HEK293 (cell line): ENCODE results near the gene TMEM19.
A peak's percentile ranks its signal among the peaks of the same experiment; 100 is the strongest.

Source experiments
- CTCF ChIA-PET: fragments of 350-600 bp; formaldehyde crosslinking; extraction: SDS; loops from one replicate; lab custom pipeline; 2021; ENCODE audit warnings: antibody characterized with exemption; lab: Yijun Ruan, JAX
- POLR2A ChIA-PET: fragments of 300-600 bp; formaldehyde crosslinking; extraction: SDS; loops from one replicate; lab custom pipeline; 2020; ENCODE audit warnings: antibody characterized with exemption, inconsistent platforms; lab: Yijun Ruan, JAX
- H3K27ac ChIP-seq: fragments of 200-500 bp; sonication (Bioruptor generic); 2 replicates; pipeline ENCODE4 v1.5.1; 2014; ENCODE audit warnings: low read depth, low read length, control low read depth, inconsistent platforms; ENCODE audit errors: extremely low read depth
- H3K36me3 ChIP-seq, 2 experiments: fragments of 200-500 bp in 1 of 2; sonication (Bioruptor generic) in 1 of 2; 1 replicate in 1 of 2; 2 replicates in 1 of 2; pipeline ENCODE4 v1.5.1; 2014 to 2017; ENCODE audit warnings: inconsistent platforms in 2 of 2, low read length in 2 of 2; ENCODE audit not compliant: control insufficient read depth in 2 of 2, insufficient read depth in 1 of 2
- H3K4me1 ChIP-seq: fragments of 200-500 bp; sonication (Bioruptor generic); 2 replicates; pipeline ENCODE4 v1.5.1; 2014; ENCODE audit warnings: mild to moderate bottlenecking, low read length, inconsistent platforms; ENCODE audit not compliant: control insufficient read depth, insufficient read depth
- H3K4me3 ChIP-seq: 2 replicates; pipeline ENCODE4 v1.5.1; 2011; ENCODE audit warnings: low read depth, mild to moderate bottlenecking, control low read depth, low read length, moderate library complexity
- H3K9me3 ChIP-seq: fragments of 200-500 bp; sonication (Bioruptor generic); 2 replicates; pipeline ENCODE4 v1.5.1; 2014; ENCODE audit warnings: low read depth, low read length, inconsistent platforms; ENCODE audit not compliant: control insufficient read depth, insufficient read depth
- CTCF ChIP-seq: fragments of 450-650 bp; formaldehyde crosslinking; IDR thresholded peaks from 2 replicates; pipeline ENCODE4 v1.5.1; 2016; ENCODE audit warnings: missing biosample characterization, missing genetic modification characterization
- GFI1B ChIP-seq: fragments of 450-650 bp; formaldehyde crosslinking; IDR thresholded peaks from 2 replicates; pipeline ENCODE4 v1.5.1; 2016; ENCODE audit warnings: missing biosample characterization, missing genetic modification characterization
- GLI4 ChIP-seq: fragments of 450-650 bp; formaldehyde crosslinking; IDR thresholded peaks from 2 replicates; pipeline ENCODE4 v1.5.1; 2016; ENCODE audit warnings: missing biosample characterization, missing genetic modification characterization
- KLF17 ChIP-seq: fragments of 450-650 bp; formaldehyde crosslinking; IDR thresholded peaks from 2 replicates; pipeline ENCODE4 v1.5.1; 2016; ENCODE audit warnings: missing biosample characterization, missing genetic modification characterization
- OVOL3 ChIP-seq: fragments of 450-650 bp; formaldehyde crosslinking; IDR thresholded peaks from 2 replicates; pipeline ENCODE4 v1.5.1; 2016; ENCODE audit warnings: missing biosample characterization, missing genetic modification characterization
- SP3 ChIP-seq: fragments of 450-650 bp; formaldehyde crosslinking; IDR thresholded peaks from 2 replicates; pipeline ENCODE4 v1.5.1; 2016; ENCODE audit warnings: missing biosample characterization, missing genetic modification characterization
- TSHZ1 ChIP-seq: fragments of 450-650 bp; formaldehyde crosslinking; IDR thresholded peaks from 2 replicates; pipeline ENCODE4 v1.5.1; 2016; ENCODE audit warnings: missing biosample characterization, missing genetic modification characterization, borderline replicate concordance
- YY1 ChIP-seq: fragments of 450-650 bp; formaldehyde crosslinking; IDR thresholded peaks from 2 replicates; pipeline ENCODE4 v1.5.1; 2018; ENCODE audit warnings: missing biosample characterization, missing genetic modification characterization
- ZBTB10 ChIP-seq: fragments of 450-650 bp; formaldehyde crosslinking; IDR thresholded peaks from 2 replicates; pipeline ENCODE4 v1.5.1; 2016; ENCODE audit warnings: missing biosample characterization, missing genetic modification characterization
- ZBTB11 ChIP-seq: fragments of 450-650 bp; formaldehyde crosslinking; conservative IDR thresholded peaks from 2 replicates; pipeline ENCODE4 v1.5.1; 2016; ENCODE audit warnings: low read depth, missing biosample characterization, missing genetic modification characterization
- ZFP37 ChIP-seq: fragments of 450-650 bp; formaldehyde crosslinking; IDR thresholded peaks from 2 replicates; pipeline ENCODE4 v1.5.1; 2016; ENCODE audit warnings: missing biosample characterization, missing genetic modification characterization
- ZNF155 ChIP-seq: fragments of 450-650 bp; formaldehyde crosslinking; IDR thresholded peaks from 2 replicates; pipeline ENCODE4 v1.5.1; 2016; ENCODE audit warnings: missing biosample characterization, missing genetic modification characterization
- ZNF335 ChIP-seq: fragments of 450-650 bp; formaldehyde crosslinking; conservative IDR thresholded peaks from 2 replicates; pipeline ENCODE4 v1.5.1; 2016; ENCODE audit warnings: missing biosample characterization, missing genetic modification characterization
- ZNF501 ChIP-seq: fragments of 450-650 bp; formaldehyde crosslinking; IDR thresholded peaks from 2 replicates; pipeline ENCODE4 v1.5.1; 2016; ENCODE audit warnings: missing biosample characterization, missing genetic modification characterization
- ZNF654 ChIP-seq: fragments of 450-650 bp; formaldehyde crosslinking; IDR thresholded peaks from 2 replicates; pipeline ENCODE4 v1.5.1; 2016; ENCODE audit warnings: low read depth, missing biosample characterization, missing genetic modification characterization
- ZNF658 ChIP-seq: fragments of 450-650 bp; formaldehyde crosslinking; IDR thresholded peaks from 2 replicates; pipeline ENCODE4; 2016; ENCODE audit warnings: missing biosample characterization, missing genetic modification characterization

TMEM19 gene

GRCh38 chr12:71746974-71747611, 61.2 kb downstream of the TMEM19 start:
- H3K36me3 ChIP-seq = no peaks in the 10 kb centered on the region
- H3K27ac ChIP-seq = no peak overlapping the region
- no peaks in the 10 kb centered on the region for H3K4me1 ChIP-seq
- TF ChIP-seq CTCF (peak; percentile 25; the same call in 1 of the 2 replicates), OVOL3 (no peak), SP3 (no peak), ZBTB10 (no peak), ZNF654 (tag by site-specific recombination) (peak; percentile 89), ZNF335 (tag by site-specific recombination) (peak; percentile 63), YY1 (tag by site-specific recombination) (0 out of 2 replicates have a peak, but pooled peaks have one; percentile 20)
- CTCF ChIA-PET = interaction anchor here (0.6 to 5.5 kb wide), 47 partner anchors 9 to 988 kb away, joined by 3 to 63 read pairs (median 4); partner anchors contain the start of genes THAP2, TMEM19, TPH2 and ZFC3H1
- POLR2A ChIA-PET = interaction anchor here (0.6 to 1.6 kb wide), 4 partner anchors 61 to 260 kb away, joined by 3 to 10 read pairs (median 6); partner anchors contain the start of genes THAP2 and TMEM19
- no peaks in the 10 kb centered on the region for H3K9me3 ChIP-seq
- no peak overlapping the region for H3K4me3 ChIP-seq

- no peaks in the 10 kb centered on the region for H3K36me3 ChIP-seq
- CTCF ChIA-PET = interaction anchor here (0.7 to 5.5 kb wide), 25 partner anchors 13 to 1094 kb away, joined by 3 to 63 read pairs (median 4); partner anchors contain the start of genes THAP2, TMEM19, TPH2 and ZFC3H1
- TF ChIP-seq GLI4 (tag by site-specific recombination) = no peak
- no peak for TF ChIP-seq KLF17
- TF ChIP-seq ZNF155 (tag by site-specific recombination) = no peak
- TF ChIP-seq ZFP37 (tag by site-specific recombination) = no peak
- H3K4me1 ChIP-seq = no peaks in the 10 kb centered on the region
- H3K27ac ChIP-seq = no peak overlapping the region
- POLR2A ChIA-PET = interaction anchor here (1.3 kb wide), 1 partner anchor 84 kb away, joined by 8 read pairs; the partner anchor contains the start of gene THAP2
- no peak overlapping the region for H3K4me3 ChIP-seq
- H3K9me3 ChIP-seq = no peaks in the 10 kb centered on the region
Observed at GRCh38 chr12:71748081-71748850, 62.4 kb downstream of the TMEM19 start.

- ChIA-PET CTCF (interaction anchor here (1.0 to 5.5 kb wide), 4 partner anchors 30 to 334 kb away, joined by 3 to 63 read pairs (median 4); partner anchors contain the start of gene THAP2), POLR2A (interaction anchor here (1.1 kb wide), 1 partner anchor 86 kb away, joined by 3 read pairs; the partner anchor contains the start of genes THAP2 and ZFC3H1)
- no peaks in the 10 kb centered on the region for H3K9me3 ChIP-seq
- no peak overlapping the region for H3K27ac ChIP-seq
- H3K4me3 ChIP-seq = no peak overlapping the region
- H3K4me1 ChIP-seq = no peaks in the 10 kb centered on the region
- H3K36me3 ChIP-seq = no peaks in the 10 kb centered on the region
- TF ChIP-seq TSHZ1 (no peak), ZNF501 (tag by site-specific recombination) (no peak), ZNF658 (no peak), GFI1B (tag by site-specific recombination) (no peak), ZBTB11 (no peak)
Observed at GRCh38 chr12:71749666-71750065, 63.8 kb downstream of the TMEM19 start.
